AG20443 (cell line): ENCODE measurements around the gene NPIPB8.
"Not testable (repeated sequence)": the region's sequence is repeated elsewhere in the genome, so short reads cannot be mapped to it uniquely, and the experiment has no call there.

Experiments used
- DNase-seq: peaks from one replicate; pipeline ENCODE4 v3.0.0; 2012; ENCODE audit warnings: low spot score, mixed read lengths

NPIPB8 gene

DNA sequence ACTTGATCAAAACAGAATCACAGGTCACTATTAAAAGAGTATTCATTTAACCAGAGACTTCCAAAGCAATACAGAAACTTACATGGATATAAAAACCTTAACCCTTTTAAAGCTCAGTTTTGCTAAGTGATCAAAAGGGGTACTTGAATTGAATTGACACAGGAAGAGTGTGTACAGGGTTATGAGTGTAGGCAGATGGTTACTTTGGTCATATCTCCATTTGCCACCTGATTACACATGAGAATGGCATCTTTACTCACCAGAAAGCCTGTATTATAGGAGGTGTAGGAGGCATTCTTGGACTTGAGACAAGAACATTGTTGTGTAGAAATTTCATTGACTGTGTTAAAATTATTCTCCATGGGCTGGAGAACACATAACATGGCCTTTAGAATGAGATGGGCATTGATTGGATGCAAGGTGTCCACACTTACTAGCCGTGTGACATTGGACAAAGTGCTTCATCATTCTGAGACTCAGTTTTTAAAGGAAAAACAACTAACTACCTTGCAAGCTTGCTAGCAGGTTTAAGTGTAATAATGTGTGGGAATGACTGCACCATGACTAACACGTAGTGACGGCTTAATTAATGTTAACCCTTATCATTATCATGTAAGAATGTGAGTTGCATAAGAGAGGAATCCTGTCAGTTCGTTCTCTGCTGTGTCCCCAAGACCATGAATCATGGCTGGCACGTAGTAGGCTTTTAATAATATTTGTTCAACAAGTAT lies 1.6 kb upstream of the NPIPB8 start:
- DNase-seq: not testable (repeated sequence)

- not testable (repeated sequence) for DNase-seq
Observed at GRCh38 chr16:28638359-28638758, 494 bp downstream of the NPIPB8 start.

- DNase-seq: not testable (repeated sequence)
Observed at GRCh38 chr16:28639959-28640358, 2.1 kb downstream of the NPIPB8 start.

DNA sequence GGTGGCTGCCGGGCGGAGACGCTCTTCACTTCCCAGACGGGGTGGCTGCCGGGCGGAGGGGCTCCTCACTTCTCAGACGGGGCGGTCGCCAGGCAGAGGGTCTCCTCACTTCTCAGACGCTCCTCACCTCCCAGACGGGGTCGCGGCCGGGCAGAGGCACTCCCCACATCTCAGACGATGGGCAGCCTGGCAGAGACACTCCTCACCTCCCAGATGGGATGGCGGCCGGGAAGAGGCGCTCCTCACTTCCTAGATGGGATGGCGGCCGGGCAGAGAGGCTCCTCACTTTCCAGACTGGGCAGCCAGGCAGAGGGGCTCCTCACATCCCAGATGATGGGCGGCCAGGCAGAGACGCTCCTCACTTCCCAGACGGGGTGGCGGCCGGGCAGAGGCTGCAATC lies 28.4 kb downstream of the NPIPB8 start:
- DNase-seq: not testable (repeated sequence)

- not testable (repeated sequence) for DNase-seq
Observed at GRCh38 chr16:28667480-28667879, 29.6 kb downstream of the NPIPB8 start.

- DNase-seq: not testable (repeated sequence)
Observed at GRCh38 chr16:28668199-28668598, 30.3 kb downstream of the NPIPB8 start.

- not testable (repeated sequence) for DNase-seq
Observed at GRCh38 chr16:28688327-28688952, 50.6 kb downstream of the NPIPB8 start.

- DNase-seq: not testable (repeated sequence)
Observed at GRCh38 chr16:28689425-28689824, 51.6 kb downstream of the NPIPB8 start.

DNA sequence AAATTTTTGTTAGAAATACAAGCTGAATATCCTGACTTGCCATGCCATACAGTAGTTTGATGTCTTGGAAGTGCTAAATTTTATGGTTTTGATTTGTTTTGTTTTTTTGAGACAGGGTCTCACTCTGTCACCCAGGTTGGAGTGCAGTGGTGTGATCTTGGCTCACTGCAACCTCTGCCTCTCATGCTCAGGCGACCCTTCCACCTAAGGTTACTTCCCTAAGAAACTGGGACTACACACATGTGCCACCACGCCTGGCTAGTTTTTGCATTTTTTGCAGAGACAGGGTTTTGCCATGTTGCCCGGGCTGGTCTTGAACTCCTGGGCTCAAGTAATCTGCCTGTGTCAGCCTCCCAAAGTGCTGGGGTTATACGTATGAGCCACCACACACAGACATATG lies 53.9 kb downstream of the NPIPB8 start:
- not testable (repeated sequence) for DNase-seq

DNA sequence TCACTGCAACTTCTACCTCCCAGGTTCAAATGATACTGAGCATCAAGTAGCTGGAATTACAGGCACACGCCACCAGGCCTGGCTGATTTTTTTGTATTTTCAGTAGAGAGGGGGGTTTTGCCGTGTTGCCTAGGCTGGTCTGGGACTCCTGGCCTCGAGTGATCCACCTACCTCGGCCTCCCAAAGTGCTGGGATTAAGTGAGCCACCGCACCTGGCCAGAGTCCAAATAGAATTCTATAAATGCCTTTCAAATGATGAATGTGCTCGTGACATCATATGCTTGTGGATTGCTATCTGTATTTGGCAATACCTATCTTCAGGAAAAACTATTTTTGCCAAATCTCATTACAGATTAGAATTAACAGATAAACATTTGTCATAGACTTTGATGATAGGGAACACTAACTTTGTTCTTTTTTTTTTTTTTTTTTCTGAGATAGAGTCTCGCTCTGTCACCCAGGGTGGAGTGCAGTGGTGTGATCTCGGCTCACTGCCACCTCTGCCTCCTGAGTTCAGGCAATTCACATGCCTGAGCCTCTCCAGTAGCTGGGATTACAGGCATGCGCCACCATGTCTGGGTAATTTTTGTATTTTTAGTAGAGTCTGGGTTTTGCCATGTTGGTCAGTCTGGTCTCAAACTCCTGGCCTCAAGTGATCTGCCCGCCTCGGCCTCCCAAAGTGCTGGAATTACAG lies 55.5 kb downstream of the NPIPB8 start:
- not testable (repeated sequence) for DNase-seq

GRCh38 chr16:28699792-28700191 lies 61.9 kb downstream of the NPIPB8 start:
- not testable (repeated sequence) for DNase-seq

GRCh38 chr16:28700349-28700748 lies 62.5 kb downstream of the NPIPB8 start:
- not testable (repeated sequence) for DNase-seq

- not testable (repeated sequence) for DNase-seq
Observed at GRCh38 chr16:28701384-28701783, 63.5 kb downstream of the NPIPB8 start.

- not testable (repeated sequence) for DNase-seq
Observed at GRCh38 chr16:28704246-28704645, 66.4 kb downstream of the NPIPB8 start.
